GM23338 (cell line): ENCODE results near the gene KRTAP2-2. TPM values are rescaled to one million over a fixed set of nuclear protein-coding genes. Genes with fewer than 3 reads are reported as not detected.

Source experiments
- ATAC-seq: fragments of 200-7000 bp; cut with Tn5 transposase; 3 replicates; pipeline ENCODE4 v1.9.1; 2020
- DNase-seq: peaks from one replicate; pipeline ENCODE4 v3.0.0-alpha.2; 2015; ENCODE audit warnings: low spot score
- H2AFZ ChIP-seq: fragments of 200-600 bp; sonication (generic); 2 replicates; pipeline ENCODE4 v1.8.0; 2016; ENCODE audit warnings: antibody characterized with exemption, mild to moderate bottlenecking, moderate library complexity
- H3F3A ChIP-seq: fragments of 200-600 bp; sonication (generic); replicated peaks from 2 replicates; pipeline ENCODE4 v1.8.0; 2017; ENCODE audit warnings: antibody characterized with exemption, mixed run types, low read depth
- H3K27ac ChIP-seq: fragments of 200-600 bp; sonication (generic); 2 replicates; pipeline ENCODE4 v1.6.1; 2016; ENCODE audit warnings: low read depth
- H3K27me3 ChIP-seq: fragments of 200-600 bp; sonication (generic); 2 replicates; pipeline ENCODE4 v1.8.0; 2016; ENCODE audit warnings: mild to moderate bottlenecking, mixed run types, moderate library complexity; ENCODE audit not compliant: insufficient read depth
- H3K36me3 ChIP-seq: fragments of 200-600 bp; sonication (generic); 2 replicates; pipeline ENCODE4 v1.8.0; 2016; ENCODE audit warnings: mild to moderate bottlenecking; ENCODE audit not compliant: insufficient read depth
- H3K4me1 ChIP-seq: fragments of 200-600 bp; sonication (generic); 2 replicates; pipeline ENCODE4 v1.8.0; 2016; ENCODE audit warnings: mild to moderate bottlenecking, moderate library complexity; ENCODE audit not compliant: insufficient read depth
- H3K4me2 ChIP-seq: fragments of 200-600 bp; sonication (generic); 2 replicates; pipeline ENCODE4 v1.7.1; 2017; ENCODE audit warnings: mixed run types
- H3K4me3 ChIP-seq: fragments of 200-600 bp; sonication (generic); 2 replicates; pipeline ENCODE4 v1.6.1; 2016; ENCODE audit warnings: mixed run types
- H3K79me2 ChIP-seq: fragments of 200-600 bp; sonication (generic); replicated peaks from 2 replicates; pipeline ENCODE4 v1.8.0; 2017; ENCODE audit warnings: mild to moderate bottlenecking; ENCODE audit not compliant: insufficient read depth
- H3K9me2 ChIP-seq: fragments of 200-600 bp; sonication (generic); 2 replicates; pipeline ENCODE4 v1.8.0; 2017; ENCODE audit not compliant: insufficient read depth
- H4K20me1 ChIP-seq: fragments of 200-600 bp; sonication (generic); replicated peaks from 2 replicates; pipeline ENCODE4 v1.8.0; 2017; ENCODE audit warnings: mild to moderate bottlenecking; ENCODE audit not compliant: insufficient read depth
- H3K27ac Mint-ChIP-seq: 2 replicates; pipeline ENCODE4 v1.8.0; 2020; ENCODE audit warnings: inconsistent platforms, mild to moderate bottlenecking, moderate library complexity, mixed read lengths
- H3K27me3 Mint-ChIP-seq: 3 replicates; pipeline ENCODE4 v1.8.0; 2022; ENCODE audit warnings: low read depth, mild to moderate bottlenecking, moderate library complexity, mixed read lengths, inconsistent platforms; ENCODE audit not compliant: insufficient read depth, poor library complexity
- H3K36me3 Mint-ChIP-seq: 3 replicates; pipeline ENCODE4 v1.8.0; 2021; ENCODE audit warnings: low read depth, mild to moderate bottlenecking, inconsistent platforms, moderate library complexity, mixed read lengths
- H3K4me1 Mint-ChIP-seq: 3 replicates; pipeline ENCODE4 v1.8.0; 2020; ENCODE audit warnings: mild to moderate bottlenecking, inconsistent platforms, mixed read lengths
- H3K4me3 Mint-ChIP-seq: 3 replicates; pipeline ENCODE4 v1.8.0; 2021; ENCODE audit warnings: moderate library complexity, mild to moderate bottlenecking, inconsistent platforms, mixed read lengths
- H3K9me3 Mint-ChIP-seq: 3 replicates; pipeline ENCODE4 v1.8.0; 2020; ENCODE audit warnings: moderate library complexity, mild to moderate bottlenecking, inconsistent platforms, mixed read lengths
- CREB1 ChIP-seq: fragments of 250-450 bp; sonication (Bioruptor Pico); IDR thresholded peaks from 2 replicates; pipeline ENCODE4 v1.5.0; 2020; ENCODE audit warnings: low read depth, mild to moderate bottlenecking, moderate library complexity
- EZH2 ChIP-seq: fragments of 200-600 bp; sonication (generic); IDR thresholded peaks from one replicate; pipeline ENCODE4 v1.8.0; 2017; ENCODE audit warnings: antibody characterized with exemption, mild to moderate bottlenecking, low read depth; ENCODE audit not compliant: unreplicated experiment
- JUNB ChIP-seq: IDR thresholded peaks from one replicate; pipeline ENCODE4 v1.6.1; 2016; ENCODE audit warnings: antibody characterized with exemption; ENCODE audit not compliant: unreplicated experiment
- NANOG ChIP-seq: IDR thresholded peaks from 2 replicates; pipeline ENCODE4 v1.6.1; 2016; ENCODE audit warnings: antibody characterized with exemption, borderline replicate concordance
- POLR2AphosphoS5 ChIP-seq: IDR thresholded peaks from 2 replicates; pipeline ENCODE4 v1.6.1; 2016; ENCODE audit warnings: antibody characterized with exemption, low read depth
- STAT1 ChIP-seq: IDR thresholded peaks from one replicate; pipeline ENCODE4 v1.6.1; 2016; ENCODE audit warnings: antibody characterized with exemption; ENCODE audit not compliant: unreplicated experiment
- ZNF114 ChIP-seq: fragments of 250-450 bp; sonication (Bioruptor Pico); IDR thresholded peaks from 2 replicates; pipeline ENCODE4 v1.5.0; 2020; ENCODE audit warnings: mild to moderate bottlenecking, moderate library complexity
- ZNF331 ChIP-seq: fragments of 250-450 bp; sonication (Bioruptor Pico); IDR thresholded peaks from 2 replicates; pipeline ENCODE4 v1.5.0; 2020; ENCODE audit warnings: low read depth, mild to moderate bottlenecking, moderate library complexity
- polyA plus RNA-seq: library from polyadenylated mRNA; unstranded; fragments of >200 nt; fragmentation: Nextera tagmentation; extraction: Ambion mirVana; gene quantifications from 2 replicates; pipeline ENCODE4 v1.2.1, GENCODE V29; 2016
- total RNA-seq: library from RNA; depleted of rRNA; stranded (reverse); fragments of >200 nt; shearing (Covaris generic); gene quantifications from 2 replicates; pipeline ENCODE4 v1.2.3, GENCODE V29; 2014
- TF ChIP-seq, protein P1 (sequence below): IDR thresholded peaks from one replicate; pipeline ENCODE4 v1.6.1; 2018; ENCODE audit warnings: antibody characterized with exemption; ENCODE audit not compliant: unreplicated experiment
- TF ChIP-seq, protein P2 (sequence below): IDR thresholded peaks from 2 replicates; pipeline ENCODE4 v1.6.1; 2016; ENCODE audit warnings: antibody characterized with exemption
- TF ChIP-seq, protein P3 (sequence below): fragments of 250-450 bp; sonication (Bioruptor Pico); IDR thresholded peaks from 2 replicates; pipeline ENCODE4 v1.5.0; 2020; ENCODE audit warnings: mild to moderate bottlenecking, moderate library complexity
- TF ChIP-seq, protein P4 (sequence below), 2 experiments: fragments of 200-600 bp in 1 of 2; sonication (generic) in 1 of 2; conservative IDR thresholded peaks; 2 replicates each; pipeline versions ENCODE4 v1.5.1 to v1.6.1; 2016 to 2017; ENCODE audit warnings: antibody characterized with exemption in 2 of 2, low read depth in 2 of 2, mild to moderate bottlenecking in 2 of 2, moderate library complexity in 1 of 2

KRTAP2-2 gene
- total and polyA plus RNA-seq, 2 experiments from 2014 or later: not detected

DNA sequence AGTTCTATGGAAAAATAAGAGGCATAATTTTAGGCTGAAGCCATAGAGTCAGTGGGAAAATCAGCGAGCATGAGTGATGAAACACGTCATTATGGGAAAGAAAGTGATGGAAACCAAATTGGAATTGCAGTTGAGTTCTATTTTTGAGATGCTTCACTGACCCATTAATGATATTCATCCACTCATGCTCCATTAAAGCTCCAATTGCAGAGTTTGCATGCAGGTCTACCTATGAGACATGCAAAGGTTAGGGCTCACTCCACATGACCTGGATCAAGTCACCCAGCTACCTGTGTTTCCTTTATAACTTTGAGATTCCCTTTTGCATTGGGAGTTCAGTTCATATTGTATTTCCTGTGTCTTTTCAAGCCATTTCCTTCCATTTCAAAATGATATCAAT is 18.6 kb upstream of the KRTAP2-2 start:
- Histone ChIP-seq H3K36me3 (no peaks in the 10 kb centered on the region), H3F3A (no peaks in the 10 kb centered on the region), H2AFZ (no peak overlapping the region), H3K4me2 (no peak overlapping the region), H3K79me2 (no peaks in the 10 kb centered on the region), H3K4me1 (no peaks in the 10 kb centered on the region), H4K20me1 (no peaks in the 10 kb centered on the region), H3K4me3 (no peak overlapping the region), H3K9me2 (peaks cover 5% of the 10 kb centered on the region), H3K27me3 (no peaks in the 10 kb centered on the region), H3K27ac (no peak overlapping the region)
- ATAC-seq (no peak), DNase-seq (no peak)
- Mint-ChIP-seq H3K27ac (no peak overlapping the region), H3K36me3 (no peaks in the 10 kb centered on the region), H3K27me3 (no peaks in the 10 kb centered on the region), H3K4me3 (no peak overlapping the region), H3K4me1 (no peaks in the 10 kb centered on the region), H3K9me3 (no peaks in the 10 kb centered on the region; the same call in 2 of the 3 replicates)
- TF ChIP-seq STAT1 (no peak), JUNB (no peak), CREB1 (no peak), EZH2 (no peak), NANOG (no peak), ZNF114 (CRISPR knock-in tag) (no peak), ZNF331 (no peak), POLR2AphosphoS5 (no peak)
- TF ChIP-seq, protein P1, sequence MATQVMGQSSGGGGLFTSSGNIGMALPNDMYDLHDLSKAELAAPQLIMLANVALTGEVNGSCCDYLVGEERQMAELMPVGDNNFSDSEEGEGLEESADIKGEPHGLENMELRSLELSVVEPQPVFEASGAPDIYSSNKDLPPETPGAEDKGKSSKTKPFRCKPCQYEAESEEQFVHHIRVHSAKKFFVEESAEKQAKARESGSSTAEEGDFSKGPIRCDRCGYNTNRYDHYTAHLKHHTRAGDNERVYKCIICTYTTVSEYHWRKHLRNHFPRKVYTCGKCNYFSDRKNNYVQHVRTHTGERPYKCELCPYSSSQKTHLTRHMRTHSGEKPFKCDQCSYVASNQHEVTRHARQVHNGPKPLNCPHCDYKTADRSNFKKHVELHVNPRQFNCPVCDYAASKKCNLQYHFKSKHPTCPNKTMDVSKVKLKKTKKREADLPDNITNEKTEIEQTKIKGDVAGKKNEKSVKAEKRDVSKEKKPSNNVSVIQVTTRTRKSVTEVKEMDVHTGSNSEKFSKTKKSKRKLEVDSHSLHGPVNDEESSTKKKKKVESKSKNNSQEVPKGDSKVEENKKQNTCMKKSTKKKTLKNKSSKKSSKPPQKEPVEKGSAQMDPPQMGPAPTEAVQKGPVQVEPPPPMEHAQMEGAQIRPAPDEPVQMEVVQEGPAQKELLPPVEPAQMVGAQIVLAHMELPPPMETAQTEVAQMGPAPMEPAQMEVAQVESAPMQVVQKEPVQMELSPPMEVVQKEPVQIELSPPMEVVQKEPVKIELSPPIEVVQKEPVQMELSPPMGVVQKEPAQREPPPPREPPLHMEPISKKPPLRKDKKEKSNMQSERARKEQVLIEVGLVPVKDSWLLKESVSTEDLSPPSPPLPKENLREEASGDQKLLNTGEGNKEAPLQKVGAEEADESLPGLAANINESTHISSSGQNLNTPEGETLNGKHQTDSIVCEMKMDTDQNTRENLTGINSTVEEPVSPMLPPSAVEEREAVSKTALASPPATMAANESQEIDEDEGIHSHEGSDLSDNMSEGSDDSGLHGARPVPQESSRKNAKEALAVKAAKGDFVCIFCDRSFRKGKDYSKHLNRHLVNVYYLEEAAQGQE: no peak
- TF ChIP-seq, protein P2, sequence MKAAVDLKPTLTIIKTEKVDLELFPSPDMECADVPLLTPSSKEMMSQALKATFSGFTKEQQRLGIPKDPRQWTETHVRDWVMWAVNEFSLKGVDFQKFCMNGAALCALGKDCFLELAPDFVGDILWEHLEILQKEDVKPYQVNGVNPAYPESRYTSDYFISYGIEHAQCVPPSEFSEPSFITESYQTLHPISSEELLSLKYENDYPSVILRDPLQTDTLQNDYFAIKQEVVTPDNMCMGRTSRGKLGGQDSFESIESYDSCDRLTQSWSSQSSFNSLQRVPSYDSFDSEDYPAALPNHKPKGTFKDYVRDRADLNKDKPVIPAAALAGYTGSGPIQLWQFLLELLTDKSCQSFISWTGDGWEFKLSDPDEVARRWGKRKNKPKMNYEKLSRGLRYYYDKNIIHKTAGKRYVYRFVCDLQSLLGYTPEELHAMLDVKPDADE: no peak
- TF ChIP-seq, protein P3, sequence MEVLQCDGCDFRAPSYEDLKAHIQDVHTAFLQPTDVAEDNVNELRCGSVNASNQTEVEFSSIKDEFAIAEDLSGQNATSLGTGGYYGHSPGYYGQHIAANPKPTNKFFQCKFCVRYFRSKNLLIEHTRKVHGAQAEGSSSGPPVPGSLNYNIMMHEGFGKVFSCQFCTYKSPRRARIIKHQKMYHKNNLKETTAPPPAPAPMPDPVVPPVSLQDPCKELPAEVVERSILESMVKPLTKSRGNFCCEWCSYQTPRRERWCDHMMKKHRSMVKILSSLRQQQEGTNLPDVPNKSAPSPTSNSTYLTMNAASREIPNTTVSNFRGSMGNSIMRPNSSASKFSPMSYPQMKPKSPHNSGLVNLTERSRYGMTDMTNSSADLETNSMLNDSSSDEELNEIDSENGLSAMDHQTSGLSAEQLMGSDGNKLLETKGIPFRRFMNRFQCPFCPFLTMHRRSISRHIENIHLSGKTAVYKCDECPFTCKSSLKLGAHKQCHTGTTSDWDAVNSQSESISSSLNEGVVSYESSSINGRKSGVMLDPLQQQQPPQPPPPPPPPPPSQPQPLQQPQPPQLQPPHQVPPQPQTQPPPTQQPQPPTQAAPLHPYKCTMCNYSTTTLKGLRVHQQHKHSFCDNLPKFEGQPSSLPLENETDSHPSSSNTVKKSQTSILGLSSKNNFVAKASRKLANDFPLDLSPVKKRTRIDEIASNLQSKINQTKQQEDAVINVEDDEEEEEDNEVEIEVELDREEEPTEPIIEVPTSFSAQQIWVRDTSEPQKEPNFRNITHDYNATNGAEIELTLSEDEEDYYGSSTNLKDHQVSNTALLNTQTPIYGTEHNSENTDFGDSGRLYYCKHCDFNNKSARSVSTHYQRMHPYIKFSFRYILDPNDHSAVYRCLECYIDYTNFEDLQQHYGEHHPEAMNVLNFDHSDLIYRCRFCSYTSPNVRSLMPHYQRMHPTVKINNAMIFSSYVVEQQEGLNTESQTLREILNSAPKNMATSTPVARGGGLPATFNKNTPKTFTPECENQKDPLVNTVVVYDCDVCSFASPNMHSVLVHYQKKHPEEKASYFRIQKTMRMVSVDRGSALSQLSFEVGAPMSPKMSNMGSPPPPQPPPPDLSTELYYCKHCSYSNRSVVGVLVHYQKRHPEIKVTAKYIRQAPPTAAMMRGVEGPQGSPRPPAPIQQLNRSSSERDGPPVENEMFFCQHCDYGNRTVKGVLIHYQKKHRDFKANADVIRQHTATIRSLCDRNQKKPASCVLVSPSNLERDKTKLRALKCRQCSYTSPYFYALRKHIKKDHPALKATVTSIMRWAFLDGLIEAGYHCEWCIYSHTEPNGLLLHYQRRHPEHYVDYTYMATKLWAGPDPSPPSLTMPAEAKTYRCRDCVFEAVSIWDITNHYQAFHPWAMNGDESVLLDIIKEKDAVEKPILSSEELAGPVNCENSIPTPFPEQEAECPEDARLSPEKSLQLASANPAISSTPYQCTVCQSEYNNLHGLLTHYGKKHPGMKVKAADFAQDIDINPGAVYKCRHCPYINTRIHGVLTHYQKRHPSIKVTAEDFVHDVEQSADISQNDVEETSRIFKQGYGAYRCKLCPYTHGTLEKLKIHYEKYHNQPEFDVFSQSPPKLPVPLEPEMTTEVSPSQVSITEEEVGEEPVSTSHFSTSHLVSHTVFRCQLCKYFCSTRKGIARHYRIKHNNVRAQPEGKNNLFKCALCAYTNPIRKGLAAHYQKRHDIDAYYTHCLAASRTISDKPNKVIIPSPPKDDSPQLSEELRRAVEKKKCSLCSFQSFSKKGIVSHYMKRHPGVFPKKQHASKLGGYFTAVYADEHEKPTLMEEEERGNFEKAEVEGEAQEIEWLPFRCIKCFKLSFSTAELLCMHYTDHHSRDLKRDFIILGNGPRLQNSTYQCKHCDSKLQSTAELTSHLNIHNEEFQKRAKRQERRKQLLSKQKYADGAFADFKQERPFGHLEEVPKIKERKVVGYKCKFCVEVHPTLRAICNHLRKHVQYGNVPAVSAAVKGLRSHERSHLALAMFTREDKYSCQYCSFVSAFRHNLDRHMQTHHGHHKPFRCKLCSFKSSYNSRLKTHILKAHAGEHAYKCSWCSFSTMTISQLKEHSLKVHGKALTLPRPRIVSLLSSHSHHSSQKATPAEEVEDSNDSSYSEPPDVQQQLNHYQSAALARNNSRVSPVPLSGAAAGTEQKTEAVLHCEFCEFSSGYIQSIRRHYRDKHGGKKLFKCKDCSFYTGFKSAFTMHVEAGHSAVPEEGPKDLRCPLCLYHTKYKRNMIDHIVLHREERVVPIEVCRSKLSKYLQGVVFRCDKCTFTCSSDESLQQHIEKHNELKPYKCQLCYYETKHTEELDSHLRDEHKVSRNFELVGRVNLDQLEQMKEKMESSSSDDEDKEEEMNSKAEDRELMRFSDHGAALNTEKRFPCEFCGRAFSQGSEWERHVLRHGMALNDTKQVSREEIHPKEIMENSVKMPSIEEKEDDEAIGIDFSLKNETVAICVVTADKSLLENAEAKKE (CRISPR knock-in tag): no peak
- TF ChIP-seq, protein P4, sequence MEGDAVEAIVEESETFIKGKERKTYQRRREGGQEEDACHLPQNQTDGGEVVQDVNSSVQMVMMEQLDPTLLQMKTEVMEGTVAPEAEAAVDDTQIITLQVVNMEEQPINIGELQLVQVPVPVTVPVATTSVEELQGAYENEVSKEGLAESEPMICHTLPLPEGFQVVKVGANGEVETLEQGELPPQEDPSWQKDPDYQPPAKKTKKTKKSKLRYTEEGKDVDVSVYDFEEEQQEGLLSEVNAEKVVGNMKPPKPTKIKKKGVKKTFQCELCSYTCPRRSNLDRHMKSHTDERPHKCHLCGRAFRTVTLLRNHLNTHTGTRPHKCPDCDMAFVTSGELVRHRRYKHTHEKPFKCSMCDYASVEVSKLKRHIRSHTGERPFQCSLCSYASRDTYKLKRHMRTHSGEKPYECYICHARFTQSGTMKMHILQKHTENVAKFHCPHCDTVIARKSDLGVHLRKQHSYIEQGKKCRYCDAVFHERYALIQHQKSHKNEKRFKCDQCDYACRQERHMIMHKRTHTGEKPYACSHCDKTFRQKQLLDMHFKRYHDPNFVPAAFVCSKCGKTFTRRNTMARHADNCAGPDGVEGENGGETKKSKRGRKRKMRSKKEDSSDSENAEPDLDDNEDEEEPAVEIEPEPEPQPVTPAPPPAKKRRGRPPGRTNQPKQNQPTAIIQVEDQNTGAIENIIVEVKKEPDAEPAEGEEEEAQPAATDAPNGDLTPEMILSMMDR (conservative IDR thresholded peaks at IDR 0.05; ENCODE audit: low read depth in 2 of 2): no peak
